HL-60 (cell line): ENCODE results near the gene FRMD8.
"Not testable (repeated sequence)": the region's sequence is repeated elsewhere in the genome, so short reads cannot be mapped to it uniquely, and the experiment has no call there.

ENCODE experiments used
- CTCF ChIP-seq: IDR thresholded peaks from one replicate; pipeline ENCODE4 v1.5.1; 2011; ENCODE audit warnings: low read length, control low read depth, inconsistent platforms; ENCODE audit not compliant: insufficient read depth
- GABPA ChIP-seq: IDR thresholded peaks from 2 replicates; pipeline ENCODE4 v1.6.1; 2012; ENCODE audit warnings: low read depth
- POLR2AphosphoS5 ChIP-seq: IDR thresholded peaks from 2 replicates; pipeline ENCODE4 v1.6.1; 2012; ENCODE audit warnings: low read depth
- REST ChIP-seq: IDR thresholded peaks from 2 replicates; pipeline ENCODE4 v1.6.1; 2012; ENCODE audit warnings: low read depth; ENCODE audit not compliant: insufficient replicate concordance

- not testable (repeated sequence) for TF ChIP-seq CTCF, POLR2AphosphoS5, REST, GABPA
These were observed 26.7 kb downstream of the FRMD8 start for GRCh38 chr11:65413077-65413664.
